HG03558 (cell line): Measurements from ENCODE around the gene SMAD7.

Experiments used
- ATAC-seq: cut with Tn5 transposase; IDR thresholded peaks from one replicate; pipeline ENCODE4 v1.9.1; 2021; ENCODE audit warnings: moderate number of reproducible peaks; ENCODE audit not compliant: unreplicated experiment; ENCODE audit errors: extremely low read depth

The SMAD7 gene

GRCh38 chr18:48988508-48989303, 37.9 kb upstream of the SMAD7 start:
- ATAC-seq: no peak

- no peak for ATAC-seq
Observed at GRCh38 chr18:48987821-48988220, 37.1 kb upstream of the SMAD7 start.

DNA sequence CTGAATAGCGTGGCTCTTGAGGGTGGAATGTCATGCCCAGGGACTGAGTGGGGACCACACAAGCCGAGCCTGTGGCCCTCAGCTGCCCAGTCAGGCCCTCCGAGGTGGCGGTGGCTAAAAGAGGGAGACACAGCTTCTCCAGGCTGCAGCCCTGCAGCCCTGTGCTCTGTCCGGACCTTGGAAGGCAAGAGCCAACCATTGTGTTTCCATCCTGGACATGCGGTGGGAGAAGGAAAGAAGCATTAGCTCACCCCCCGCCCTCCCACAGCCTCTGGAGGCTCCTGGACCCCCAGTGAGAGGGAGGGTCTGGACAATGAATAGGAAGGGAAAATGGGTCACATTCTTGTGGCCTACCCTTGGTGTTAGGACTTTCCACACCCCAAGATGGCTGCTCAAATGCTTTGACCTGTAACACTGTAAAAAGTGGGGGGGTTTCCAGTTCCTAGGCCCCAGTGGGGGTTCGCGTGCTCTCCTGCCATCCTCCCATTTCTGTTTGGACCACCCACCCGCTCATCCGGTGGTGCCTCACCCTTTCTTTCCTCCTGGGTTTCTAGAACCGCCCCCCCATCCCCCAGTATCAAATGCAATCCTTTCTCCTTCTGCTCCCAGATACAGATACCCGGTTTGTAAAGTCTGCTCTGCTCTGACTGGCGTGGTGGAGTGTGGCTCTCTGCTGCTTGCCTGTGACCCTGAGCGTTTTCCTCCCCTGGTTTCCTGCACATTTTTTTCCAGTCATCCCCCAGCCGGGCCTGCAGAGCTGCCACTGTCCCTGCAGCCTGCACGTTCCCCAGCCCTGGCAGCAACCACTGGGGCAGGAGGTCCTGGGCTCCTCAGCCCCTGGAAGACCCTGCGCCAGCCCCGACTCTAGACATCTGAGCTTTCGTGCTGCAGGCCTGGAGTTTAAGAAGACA, 36.3 kb upstream of the SMAD7 start:
- no peak for ATAC-seq

DNA sequence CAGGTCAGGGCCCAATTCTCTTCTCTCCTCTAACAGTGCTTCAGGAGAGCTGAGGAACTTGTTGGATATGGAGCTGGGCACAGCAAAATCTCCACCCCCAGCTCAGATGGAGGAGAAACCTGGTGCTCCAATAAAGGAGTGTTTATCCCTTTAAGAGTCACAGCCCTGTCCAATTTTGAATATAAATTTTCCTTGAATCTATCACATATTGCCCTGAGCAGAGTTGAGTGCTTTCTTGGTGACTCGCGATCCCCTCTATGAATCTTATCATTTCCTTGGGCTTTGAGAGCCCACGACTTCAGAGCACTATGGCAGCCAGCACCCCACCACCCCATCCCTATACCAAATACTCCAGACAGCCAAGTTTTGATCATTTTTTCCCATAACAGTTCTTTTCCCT, 34.4 kb upstream of the SMAD7 start:
- no peak for ATAC-seq

GRCh38 chr18:48983793-48984437, 33.1 kb upstream of the SMAD7 start:
- ATAC-seq: no peak

GRCh38 chr18:48982266-48982665, 31.5 kb upstream of the SMAD7 start:
- no peak for ATAC-seq

DNA sequence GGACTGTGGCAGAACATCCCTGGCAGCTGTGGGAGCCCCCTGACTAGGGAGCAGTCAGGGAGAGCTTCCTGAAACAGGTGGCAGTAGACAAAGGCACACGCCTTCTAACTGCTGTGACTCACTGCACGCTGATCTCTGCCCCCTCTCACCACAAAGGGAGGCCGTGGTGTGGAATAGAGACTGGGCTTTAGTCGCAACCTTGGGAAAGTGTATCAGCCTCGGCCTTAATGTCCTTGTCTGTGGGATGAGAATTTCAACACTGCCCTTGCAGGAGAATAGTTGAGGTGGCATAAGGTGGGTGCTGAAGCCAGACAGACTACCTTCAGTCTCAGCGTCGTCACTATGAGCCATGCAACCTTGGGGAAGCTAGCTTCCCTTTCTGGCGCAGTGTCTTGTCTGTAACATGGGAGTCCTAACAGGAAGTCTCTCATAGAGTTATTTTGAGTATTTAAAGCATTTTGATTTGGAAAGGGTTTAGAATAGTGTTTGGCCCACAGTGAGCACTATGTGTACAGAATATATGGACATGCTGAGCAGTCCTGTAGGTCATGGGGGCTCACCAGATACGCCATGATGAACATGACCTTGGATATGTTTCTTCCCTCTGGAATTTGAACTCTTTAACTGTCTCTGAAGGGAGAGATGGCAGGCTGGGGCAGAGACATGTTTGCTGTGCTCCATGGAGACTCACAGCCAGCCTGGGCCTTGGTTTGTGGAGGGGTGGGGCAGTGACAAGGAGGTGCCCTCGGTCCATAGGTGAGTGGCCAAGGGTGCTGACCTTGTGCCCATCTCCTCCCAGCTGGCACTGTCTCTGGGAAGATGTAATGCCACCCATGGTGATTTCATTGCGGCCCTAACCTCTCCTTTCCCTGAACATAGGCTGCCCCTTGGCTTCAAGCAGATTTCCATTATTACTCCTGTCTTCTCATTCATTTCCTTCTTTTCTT, 29.5 kb upstream of the SMAD7 start:
- no peak for ATAC-seq

GRCh38 chr18:48977914-48978313, 27.1 kb upstream of the SMAD7 start:
- no peak for ATAC-seq

GRCh38 chr18:48975817-48976649, 25.3 kb upstream of the SMAD7 start:
- ATAC-seq: no peak

- no peak for ATAC-seq
Observed at GRCh38 chr18:48975120-48975816, 24.5 kb upstream of the SMAD7 start.

GRCh38 chr18:48974304-48975119, 23.7 kb upstream of the SMAD7 start:
- no peak for ATAC-seq

- ATAC-seq: no peak
Observed at GRCh38 chr18:48973731-48974130, 23.0 kb upstream of the SMAD7 start.

GRCh38 chr18:48968412-48969215, 17.8 kb upstream of the SMAD7 start:
- ATAC-seq: no peak

DNA sequence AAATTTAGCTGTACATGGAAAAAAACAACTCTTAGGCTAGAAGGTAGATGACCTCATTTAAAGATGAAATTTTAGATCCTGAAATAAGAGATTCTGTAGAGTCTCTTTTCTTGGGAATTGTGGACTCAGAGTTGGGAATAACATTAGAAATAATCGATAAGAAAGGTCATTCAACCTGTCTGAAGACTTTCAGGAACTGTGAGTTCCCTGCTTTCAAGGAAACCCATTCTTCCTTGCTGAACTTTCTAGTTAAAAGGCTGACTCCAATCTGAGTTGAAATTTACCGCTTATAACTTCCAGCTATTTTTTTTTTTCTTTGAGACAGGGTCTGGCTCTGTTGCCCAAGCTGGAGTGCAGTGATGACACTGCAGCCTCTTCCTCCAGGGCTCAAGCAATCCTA, 16.8 kb upstream of the SMAD7 start:
- no peak for ATAC-seq

GRCh38 chr18:48966523-48966922, 15.8 kb upstream of the SMAD7 start:
- ATAC-seq: no peak

- no peak for ATAC-seq
Observed at GRCh38 chr18:48963586-48964470, 13.1 kb upstream of the SMAD7 start.
